ENCODE data around the gene COL12A1.
A peak's percentile ranks its signal among the peaks of the same experiment; 100 is the strongest.

COL12A1 gene

GRCh38 chr6:75205776-75206575 is at the start of gene COL12A1:
Gene COL12A1 (minus strand): TSS chr6:75206053. CDS start chr6:75202792, 3,261 bp downstream.
- DNase-seq: no peak

GRCh38 chr6:75250552-75250951 is 44.7 kb upstream of the COL12A1 start:
- no peak for DNase-seq

- no peak for DNase-seq
Measured at GRCh38 chr6:75249837-75250236, 44.0 kb upstream of the COL12A1 start.

- no peak for DNase-seq
Measured at GRCh38 chr6:75246386-75246785, 40.5 kb upstream of the COL12A1 start.

GRCh38 chr6:75244063-75244584 is 38.3 kb upstream of the COL12A1 start:
- DNase-seq: peak in 1 of 2 experiments; percentile 26

GRCh38 chr6:75243333-75244062 is 37.6 kb upstream of the COL12A1 start, which contains the start of gene COX7A2:
Gene COX7A2 (minus strand): TSS chr6:75243801. CDS start chr6:75243734, 67 bp downstream.
- peak; percentile 99 to 100 for DNase-seq

- no peak for DNase-seq
Measured at GRCh38 chr6:75236630-75237029, 30.8 kb upstream of the COL12A1 start.

GRCh38 chr6:75235271-75235670 is 29.4 kb upstream of the COL12A1 start:
- DNase-seq: no peak

GRCh38 chr6:75234126-75234865 is 28.4 kb upstream of the COL12A1 start:
- no peak for DNase-seq

- DNase-seq: no peak
Measured at GRCh38 chr6:75233092-75233615, 27.3 kb upstream of the COL12A1 start.

GRCh38 chr6:75230484-75231325 is 24.9 kb upstream of the COL12A1 start:
- peak; percentile 38 to 50 for DNase-seq

GRCh38 chr6:75224303-75224926 is 18.6 kb upstream of the COL12A1 start:
- no peak for DNase-seq

- no peak for DNase-seq
Measured at GRCh38 chr6:75223428-75223827, 17.6 kb upstream of the COL12A1 start.

- DNase-seq: no peak
Measured at GRCh38 chr6:75222261-75222660, 16.4 kb upstream of the COL12A1 start.

GRCh38 chr6:75221116-75221515 is 15.3 kb upstream of the COL12A1 start:
- DNase-seq: no peak

GRCh38 chr6:75220357-75220756 is 14.5 kb upstream of the COL12A1 start:
- no peak for DNase-seq

- DNase-seq: no peak
Measured at GRCh38 chr6:75219263-75219662, 13.4 kb upstream of the COL12A1 start.

GRCh38 chr6:75217193-75217592 is 11.3 kb upstream of the COL12A1 start:
- peak in 1 of 2 experiments; percentile 13 for DNase-seq

- no peak for DNase-seq
Measured at GRCh38 chr6:75215291-75215690, 9.4 kb upstream of the COL12A1 start.

- no peak for DNase-seq
Measured at GRCh38 chr6:75213732-75214131, 7.9 kb upstream of the COL12A1 start.

GRCh38 chr6:75213112-75213511 is 7.3 kb upstream of the COL12A1 start:
- DNase-seq: no peak

Measured in AML-193 (cell line).